ENCODE results near the gene SAMD15. TPM values are rescaled to one million over a fixed set of nuclear protein-coding genes. Genes with fewer than 3 reads are reported as not detected.
A peak's percentile ranks its signal among the peaks of the same experiment; 100 is the strongest.

SAMD15 gene
- total RNA-seq, 1 donor = 4.0 TPM

GRCh38 chr14:77359626-77360025 lies 17.6 kb upstream of the SAMD15 start:
- H3K27me3 ChIP-seq (ENCODE audit: insufficient read depth, low read length) = no peaks in the 10 kb centered on the region
- H3K4me2 ChIP-seq (ENCODE audit: insufficient read depth, low read length) = no peak overlapping the region
- no peak for TF ChIP-seq CTCF (IDR thresholded peaks at IDR 0.05; ENCODE audit: extremely low read depth, low read depth, low read length)
- H4K20me1 ChIP-seq (ENCODE audit: insufficient read depth, low read length) = peaks cover 9% of the 10 kb centered on the region
- H3K9me3 ChIP-seq (ENCODE audit: low read depth, low read length) = no peaks in the 10 kb centered on the region
- H3K4me3 ChIP-seq (ENCODE audit: insufficient read depth, low read length) = no peak overlapping the region
- H3K36me3 ChIP-seq (ENCODE audit: insufficient read depth, low read length) = no peaks in the 10 kb centered on the region
- peaks cover 3% of the 10 kb centered on the region for H3K4me1 ChIP-seq (ENCODE audit: insufficient read depth, low read length)
- no peaks in the 10 kb centered on the region for H3K79me2 ChIP-seq (ENCODE audit: insufficient read depth, low read length)
- DNase-seq (ENCODE audit: insufficient read length, low spot score, missing footprints) = no peak
- H3K27ac ChIP-seq (ENCODE audit: low read depth, low read length) = no peak overlapping the region
- H2AFZ ChIP-seq (ENCODE audit: low read length) = no peak overlapping the region

GRCh38 chr14:77364146-77364545 lies 13.0 kb upstream of the SAMD15 start:
- no peak for TF ChIP-seq CTCF (IDR thresholded peaks at IDR 0.05; ENCODE audit: extremely low read depth, low read depth, low read length)
- Histone ChIP-seq H3K4me3 (ENCODE audit: insufficient read depth, low read length) (no peak overlapping the region), H3K4me1 (ENCODE audit: insufficient read depth, low read length) (no peaks in the 10 kb centered on the region), H3K27ac (ENCODE audit: low read depth, low read length) (no peak overlapping the region), H3K9me3 (ENCODE audit: low read depth, low read length) (no peaks in the 10 kb centered on the region), H3K4me2 (ENCODE audit: insufficient read depth, low read length) (no peak overlapping the region), H3K79me2 (ENCODE audit: insufficient read depth, low read length) (no peaks in the 10 kb centered on the region), H2AFZ (ENCODE audit: low read length) (no peak overlapping the region), H4K20me1 (ENCODE audit: insufficient read depth, low read length) (peaks cover 2% of the 10 kb centered on the region), H3K36me3 (ENCODE audit: insufficient read depth, low read length) (no peaks in the 10 kb centered on the region), H3K27me3 (ENCODE audit: insufficient read depth, low read length) (no peaks in the 10 kb centered on the region)
- no peak for DNase-seq (ENCODE audit: insufficient read length, low spot score, missing footprints)

- H3K4me3 ChIP-seq (ENCODE audit: insufficient read depth, low read length) = no peak overlapping the region
- no peak overlapping the region for H3K4me2 ChIP-seq (ENCODE audit: insufficient read depth, low read length)
- H4K20me1 ChIP-seq (ENCODE audit: insufficient read depth, low read length) = no peaks in the 10 kb centered on the region
- no peak for DNase-seq (ENCODE audit: insufficient read length, low spot score, missing footprints)
- H3K27me3 ChIP-seq (ENCODE audit: insufficient read depth, low read length) = no peaks in the 10 kb centered on the region
- peaks cover 13% of the 10 kb centered on the region for H3K4me1 ChIP-seq (ENCODE audit: insufficient read depth, low read length)
- no peak overlapping the region for H2AFZ ChIP-seq (ENCODE audit: low read length)
- peaks cover 15% of the 10 kb centered on the region for H3K79me2 ChIP-seq (ENCODE audit: insufficient read depth, low read length)
- no peak for TF ChIP-seq CTCF (IDR thresholded peaks at IDR 0.05; ENCODE audit: extremely low read depth, low read depth, low read length)
- no peaks in the 10 kb centered on the region for H3K9me3 ChIP-seq (ENCODE audit: low read depth, low read length)
- H3K36me3 ChIP-seq (ENCODE audit: insufficient read depth, low read length) = no peaks in the 10 kb centered on the region
- no peak overlapping the region for H3K27ac ChIP-seq (ENCODE audit: low read depth, low read length)
These were observed 7.9 kb upstream of the SAMD15 start for GRCh38 chr14:77369285-77369684.

GRCh38 chr14:77372304-77372841 lies 4.8 kb upstream of the SAMD15 start:
- H3K27ac ChIP-seq (ENCODE audit: low read depth, low read length) = peak overlapping the region; percentile 12
- H3K79me2 ChIP-seq (ENCODE audit: insufficient read depth, low read length) = peaks cover 38% of the 10 kb centered on the region
- no peaks in the 10 kb centered on the region for H3K36me3 ChIP-seq (ENCODE audit: insufficient read depth, low read length)
- H4K20me1 ChIP-seq (ENCODE audit: insufficient read depth, low read length) = no peaks in the 10 kb centered on the region
- H3K4me1 ChIP-seq (ENCODE audit: insufficient read depth, low read length) = peaks cover 20% of the 10 kb centered on the region
- no peaks in the 10 kb centered on the region for H3K9me3 ChIP-seq (ENCODE audit: low read depth, low read length)
- no peak overlapping the region for H3K4me3 ChIP-seq (ENCODE audit: insufficient read depth, low read length)
- peak; percentile 58 for DNase-seq (ENCODE audit: insufficient read length, low spot score, missing footprints)
- TF ChIP-seq CTCF (IDR thresholded peaks at IDR 0.05; ENCODE audit: extremely low read depth, low read depth, low read length) = no peak
- H2AFZ ChIP-seq (ENCODE audit: low read length) = no peak overlapping the region
- H3K27me3 ChIP-seq (ENCODE audit: insufficient read depth, low read length) = no peaks in the 10 kb centered on the region
- peak overlapping the region; percentile 64 for H3K4me2 ChIP-seq (ENCODE audit: insufficient read depth, low read length)
